Suppressor macrophage (primary cell): ENCODE data around the gene ATL2.
"Not testable (repeated sequence)": the region's sequence is repeated elsewhere in the genome, so short reads cannot be mapped to it uniquely, and the experiment has no call there.

Experiments used
- DNase-seq, 4 experiments: peaks; one replicate each; pipeline ENCODE4 v3.0.0-alpha.2; 2020 to 2022
- total RNA-seq, 17 experiments: gene quantifications; one replicate each; lab custom pipeline; 2026; ENCODE audit warnings: mixed read lengths in 6 of 17, inconsistent platforms in 3 of 17; lab: John Stamatoyannopoulos, UW

Gene ATL2
- total RNA-seq: 10.3 to 51.1 (median 31.1) reads per million in 17 experiments

- DNase-seq: peak; percentile 95 to 98 (median 96)
Measured at GRCh38 chr2:38377050-38377828, at the start of gene ATL2. Gene ATL2 (minus strand): TSS chr2:38377273. CDS start chr2:38377260, 13 bp downstream.

DNA sequence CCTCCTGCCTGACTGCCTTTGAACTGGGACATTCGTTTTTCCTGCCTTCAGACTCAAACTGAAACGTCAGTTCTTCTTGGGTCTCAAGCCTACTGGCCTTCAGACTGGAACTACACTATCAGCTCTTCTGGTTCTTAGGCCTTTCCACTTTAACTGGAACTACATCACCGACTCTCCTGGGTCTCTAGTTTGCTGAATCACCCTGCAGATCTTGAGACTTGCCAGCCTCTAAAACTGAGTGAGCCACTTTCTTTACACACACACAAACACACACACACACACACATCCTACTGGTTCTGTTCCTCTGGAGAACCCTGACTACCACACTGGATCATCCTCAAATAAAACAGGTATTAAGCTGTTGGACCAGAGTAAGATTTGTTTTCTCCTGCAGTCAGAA, 46.7 kb upstream of the ATL2 start:
- DNase-seq: no peak

DNA sequence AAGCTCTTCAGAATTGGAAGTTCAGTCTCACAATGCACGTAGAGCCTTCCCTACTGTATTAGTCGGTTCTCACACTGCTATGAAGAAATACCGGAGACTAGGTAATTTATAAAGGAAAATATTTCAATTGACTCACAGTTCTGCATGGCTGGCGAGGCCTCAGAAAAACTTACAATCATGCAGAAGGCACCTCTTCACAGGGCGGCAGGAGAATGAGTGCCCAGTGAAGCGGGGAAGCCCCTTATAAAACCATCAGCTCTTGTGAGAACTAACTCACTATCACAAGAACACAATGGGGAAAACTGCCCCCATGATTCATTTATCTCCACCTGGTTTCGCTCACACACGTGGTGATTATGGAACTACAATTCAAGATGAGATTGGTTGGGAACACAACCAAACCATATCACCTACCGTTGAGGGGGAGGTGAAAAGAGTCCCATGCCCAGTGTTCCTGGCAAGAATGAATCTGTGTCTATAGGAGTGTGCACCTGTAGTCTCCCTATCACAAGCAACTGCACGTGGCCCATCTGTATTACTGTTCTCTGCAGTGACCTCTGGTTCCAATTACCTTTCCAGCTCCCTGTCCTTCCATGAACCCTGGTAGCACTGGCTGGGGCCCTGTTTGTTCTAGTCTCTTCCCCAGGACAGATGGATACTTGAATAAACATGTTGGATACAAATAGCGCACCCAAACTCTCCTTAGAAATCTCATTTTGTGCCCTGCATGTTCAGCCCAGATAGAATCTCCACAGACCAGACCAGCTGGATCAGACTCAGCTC, 44.4 kb upstream of the ATL2 start:
- DNase-seq: no peak

DNA sequence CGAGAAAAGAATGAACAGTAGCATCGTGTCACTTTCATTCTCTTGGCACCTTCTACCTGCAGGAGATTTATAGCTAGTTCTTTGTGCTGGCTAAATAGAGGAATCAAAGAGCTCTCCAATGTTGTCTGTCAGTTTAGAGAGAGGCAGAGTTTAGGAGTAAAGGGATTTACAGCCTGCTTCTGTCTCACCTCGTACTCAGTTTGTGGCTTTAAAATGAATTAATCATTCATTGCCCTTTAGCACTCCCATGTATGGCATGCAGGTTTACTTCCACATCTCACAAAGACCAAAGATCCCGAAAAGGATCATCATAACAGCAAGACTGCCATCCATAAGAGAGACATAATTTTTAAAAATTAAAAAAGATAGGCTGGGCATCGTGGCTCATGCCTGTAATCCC, 42.4 kb upstream of the ATL2 start:
- no peak for DNase-seq

DNA sequence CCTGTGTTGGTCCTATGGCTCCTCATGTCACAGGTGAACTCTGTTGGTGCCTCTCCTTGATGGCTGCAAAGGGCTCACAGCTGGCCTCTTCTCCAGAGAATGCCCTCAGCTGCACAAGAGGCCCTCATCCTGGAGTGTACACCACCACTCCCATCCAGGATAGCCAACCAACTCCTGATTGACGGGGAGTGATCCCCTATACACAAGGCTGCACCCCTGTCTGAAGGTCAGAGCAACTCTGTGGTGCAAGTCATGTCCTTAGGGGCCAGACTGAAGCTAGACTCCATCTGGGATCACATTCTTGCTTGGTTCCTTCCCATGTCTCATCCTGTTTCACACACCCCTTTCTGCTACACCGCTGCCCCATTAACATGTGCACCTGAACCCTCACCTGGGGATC, 41.7 kb upstream of the ATL2 start:
- no peak for DNase-seq

GRCh38 chr2:38417745-38418689, 40.9 kb upstream of the ATL2 start:
- DNase-seq: no peak

DNA sequence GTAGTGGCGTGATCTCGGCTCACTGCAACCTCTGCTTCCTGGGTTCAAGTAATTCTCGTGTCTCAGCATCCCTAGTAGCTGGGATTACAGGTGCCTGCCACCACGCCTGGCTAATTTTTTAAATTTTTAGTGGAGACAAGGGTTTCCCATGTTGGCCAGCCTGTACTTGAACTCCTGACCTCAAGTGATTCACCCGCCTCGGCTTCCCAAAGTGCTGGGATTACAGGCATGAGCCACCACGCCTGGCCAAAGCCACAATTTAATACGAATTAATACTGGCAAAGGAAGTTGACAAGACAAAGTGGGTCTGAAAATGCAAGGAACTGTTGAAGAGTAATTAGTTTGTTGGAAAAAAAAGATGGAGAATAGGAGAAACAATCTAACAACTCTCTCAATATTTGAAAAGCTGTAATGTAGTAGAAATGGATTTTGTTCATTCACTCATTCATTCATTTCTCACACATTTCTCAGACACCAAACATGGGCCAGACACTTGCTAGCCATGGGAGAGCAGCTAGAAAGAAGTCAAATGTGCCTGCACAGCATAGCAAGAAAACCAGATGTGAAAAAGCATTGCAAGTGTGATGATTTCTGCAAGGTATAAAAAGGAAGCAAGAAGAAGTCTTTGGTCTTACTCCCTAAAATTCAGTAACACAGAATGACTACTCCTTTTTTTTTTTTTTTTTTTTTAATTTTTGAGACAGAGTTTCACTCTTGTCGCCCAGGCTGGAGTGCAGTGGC, 39.4 kb upstream of the ATL2 start:
- DNase-seq: no peak

DNA sequence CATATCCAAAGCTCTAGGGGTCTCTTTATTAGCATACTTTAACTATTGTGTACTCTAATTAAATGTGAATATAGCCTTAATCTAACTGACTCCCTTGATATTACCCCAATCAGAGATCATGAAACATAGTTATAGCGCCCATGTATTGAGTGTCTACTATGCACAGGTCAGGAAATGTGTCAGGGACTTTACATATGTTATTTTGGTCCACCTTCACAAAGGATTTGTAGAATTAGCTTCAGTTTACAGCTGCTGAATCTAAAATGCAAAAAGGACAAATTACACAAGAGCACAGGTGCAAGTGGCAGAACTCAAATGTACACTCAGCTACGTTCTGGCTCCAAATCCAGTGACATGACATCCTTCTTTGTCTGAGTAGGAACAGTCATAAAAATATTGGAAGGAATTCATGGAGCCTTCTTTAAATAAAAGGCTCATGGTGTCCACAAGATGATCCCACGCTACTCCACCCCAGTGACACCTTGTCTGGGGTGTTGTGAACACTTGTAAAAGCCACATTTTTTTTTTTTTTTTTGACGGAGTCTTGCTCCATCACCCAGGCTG, 38.7 kb upstream of the ATL2 start:
- no peak for DNase-seq

DNA sequence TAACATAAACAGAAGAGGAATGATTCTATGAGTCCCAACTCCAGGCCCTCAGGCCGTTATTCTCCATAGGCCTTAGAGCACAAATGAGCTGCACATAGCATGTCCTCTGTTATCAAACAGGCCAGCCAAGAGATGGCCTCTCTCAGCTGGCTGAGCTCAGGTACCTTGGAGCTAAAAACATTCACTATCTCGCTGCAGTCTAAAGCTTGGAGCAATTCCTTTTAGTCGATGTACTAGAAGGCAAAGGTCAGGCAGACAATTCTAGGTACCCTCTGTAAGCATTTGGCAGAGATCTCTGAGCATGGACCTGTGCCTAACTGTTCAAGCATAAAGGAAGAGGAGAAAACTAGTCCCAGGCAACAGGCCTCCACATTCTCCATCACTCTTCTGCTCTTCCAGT, 38.0 kb upstream of the ATL2 start:
- no peak for DNase-seq

- not testable (repeated sequence) for DNase-seq
Measured at GRCh38 chr2:38412235-38412871, 35.3 kb upstream of the ATL2 start.

- no peak for DNase-seq
Measured at GRCh38 chr2:38409156-38410102, 32.4 kb upstream of the ATL2 start.

DNA sequence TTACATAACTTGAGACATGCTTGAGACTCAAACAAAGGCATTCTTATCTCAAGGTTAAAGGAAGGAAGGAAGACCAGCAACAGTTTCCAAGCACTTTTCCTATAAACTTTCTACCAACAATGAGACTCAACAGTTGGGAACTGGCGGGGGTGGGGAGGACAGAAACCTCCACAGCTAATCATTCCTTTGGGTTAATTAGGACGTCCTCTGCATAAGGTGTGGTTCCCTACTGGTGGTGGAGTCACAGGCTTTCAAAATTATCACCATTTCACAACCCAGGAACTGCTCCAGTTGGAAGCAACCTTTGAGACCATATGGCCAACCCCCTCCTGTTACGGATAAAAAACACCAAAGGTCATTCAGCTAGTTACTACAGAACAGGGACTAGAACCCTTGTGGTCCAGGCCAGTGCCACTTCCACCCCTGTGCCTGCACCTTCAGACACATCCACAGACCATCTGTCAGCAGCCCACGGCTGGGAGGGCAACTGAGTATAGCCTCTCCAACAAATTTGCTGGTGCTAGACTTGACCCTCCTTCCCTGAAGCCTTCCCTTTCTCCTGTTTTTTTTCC, 30.1 kb upstream of the ATL2 start:
- no peak for DNase-seq

- DNase-seq: no peak
Measured at GRCh38 chr2:38406597-38407110, 29.6 kb upstream of the ATL2 start.

DNA sequence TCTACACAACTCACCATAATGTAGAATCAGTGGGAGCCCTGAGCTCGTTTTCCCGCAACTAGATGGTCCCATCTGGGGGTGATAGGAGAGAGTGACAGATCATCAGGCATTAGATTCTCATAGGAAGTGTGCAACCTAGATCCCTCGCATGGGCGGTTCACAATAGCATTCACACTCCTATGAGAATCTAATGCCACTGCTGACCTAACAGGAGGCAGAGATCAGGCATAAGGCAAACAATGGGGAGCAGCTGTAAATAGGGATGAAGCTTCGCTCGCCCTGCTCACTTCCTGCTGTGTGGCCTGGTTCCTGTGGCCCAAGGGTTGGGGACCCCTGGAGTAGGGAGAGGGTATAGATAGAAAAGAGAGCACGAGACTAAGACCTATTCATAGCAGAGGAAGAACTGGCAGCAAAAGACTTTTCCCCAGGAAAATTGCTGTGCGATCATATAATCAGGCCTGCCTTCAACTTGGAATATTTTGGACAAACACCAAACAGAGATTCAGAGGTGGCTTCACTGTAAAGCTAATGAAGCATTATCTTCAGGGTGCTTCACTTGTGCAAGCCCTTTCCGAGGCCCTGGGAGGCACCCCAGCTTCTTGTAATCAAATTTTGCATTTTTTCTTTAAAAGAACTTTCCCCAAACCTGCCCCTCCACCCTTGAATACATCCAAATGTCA, 29.0 kb upstream of the ATL2 start:
- DNase-seq: no peak

DNA sequence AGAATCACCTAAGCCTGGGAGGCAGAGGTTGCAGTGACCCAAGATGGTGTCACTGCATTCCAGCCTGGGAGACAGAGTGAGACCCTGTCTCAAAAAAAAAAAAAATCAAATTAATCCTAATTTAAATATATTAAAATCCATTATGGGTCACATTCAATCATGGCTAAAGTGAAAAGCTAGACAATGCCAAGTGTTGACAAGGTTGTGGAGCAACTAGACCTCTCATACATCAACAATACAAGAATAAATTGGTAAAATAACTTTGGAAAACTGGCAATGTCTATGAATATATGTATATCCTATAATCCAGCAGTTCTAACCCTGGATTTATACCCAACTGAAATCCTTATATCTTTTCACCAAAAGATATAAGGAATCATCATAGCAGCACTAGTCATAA, 23.4 kb upstream of the ATL2 start:
- DNase-seq: no peak

GRCh38 chr2:38398739-38399138, 21.7 kb upstream of the ATL2 start:
- DNase-seq: no peak

GRCh38 chr2:38394903-38395341, 17.8 kb upstream of the ATL2 start:
- DNase-seq: no peak

DNA sequence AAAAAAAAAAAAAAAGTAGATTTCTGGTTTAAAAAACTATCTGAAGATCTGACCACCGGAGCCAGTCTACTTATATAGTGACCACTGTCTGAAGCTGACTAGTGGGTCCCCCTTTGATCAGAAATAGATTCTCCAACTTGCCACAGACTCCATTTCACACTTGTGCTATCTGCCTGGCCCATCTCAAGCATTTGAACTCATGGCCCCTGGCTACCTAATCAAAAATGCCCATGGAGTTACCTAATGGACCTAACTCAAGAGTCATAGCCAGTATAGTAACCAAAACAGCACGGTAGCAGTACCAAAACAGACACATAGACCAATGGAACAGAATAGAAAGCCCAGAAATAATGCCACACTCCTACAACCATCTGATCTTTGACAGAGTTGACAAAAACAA, 17.0 kb upstream of the ATL2 start:
- DNase-seq: no peak

- DNase-seq: no peak
Measured at GRCh38 chr2:38390947-38391346, 13.9 kb upstream of the ATL2 start.
